Measurements from ENCODE around the gene CERK. TPM values are rescaled to one million over a fixed set of nuclear protein-coding genes. Genes with fewer than 3 reads are reported as not detected.

CERK gene
- total RNA-seq, 1 experiment from 2014 or later: 87.7 TPM

DNA sequence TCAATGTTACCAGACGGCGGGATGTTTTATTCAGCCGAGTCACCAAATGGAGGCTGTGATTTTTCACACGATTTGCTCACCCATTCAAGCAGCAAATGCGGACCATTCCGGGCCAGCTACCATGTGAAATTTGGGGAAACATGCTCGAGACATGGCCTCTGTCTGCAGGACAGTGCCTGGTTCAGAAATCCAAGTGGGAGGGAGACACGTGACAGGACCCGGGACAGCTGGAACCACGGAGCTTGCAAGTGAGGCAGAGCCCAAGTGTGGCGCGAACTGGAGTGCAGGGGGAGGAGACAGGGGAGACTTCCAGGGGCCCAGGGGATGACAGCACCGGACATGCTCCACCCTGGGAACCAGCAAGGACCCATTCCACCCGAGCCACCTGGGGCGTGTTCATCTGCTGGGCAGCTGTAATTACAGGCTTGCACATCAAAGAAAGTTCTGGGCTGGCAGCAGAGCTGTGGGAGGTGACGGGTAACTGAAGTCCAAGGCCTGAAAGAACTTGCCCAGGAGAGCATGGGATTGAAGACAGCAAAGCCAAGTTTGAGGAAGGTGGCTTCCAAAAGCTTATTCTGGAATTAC, 16.5 kb downstream of the CERK start:
- DNase-seq: no peak
- H3K4me1 ChIP-seq: no peaks in the 10 kb centered on the region
- H3K36me3 ChIP-seq: peaks cover 51% of the 10 kb centered on the region
- H3K27me3 ChIP-seq: no peaks in the 10 kb centered on the region
- no peak overlapping the region for H3K27ac ChIP-seq
- H3K4me3 ChIP-seq: no peak overlapping the region
- no peaks in the 10 kb centered on the region for H3K9me3 ChIP-seq (replicated peaks)

DNA sequence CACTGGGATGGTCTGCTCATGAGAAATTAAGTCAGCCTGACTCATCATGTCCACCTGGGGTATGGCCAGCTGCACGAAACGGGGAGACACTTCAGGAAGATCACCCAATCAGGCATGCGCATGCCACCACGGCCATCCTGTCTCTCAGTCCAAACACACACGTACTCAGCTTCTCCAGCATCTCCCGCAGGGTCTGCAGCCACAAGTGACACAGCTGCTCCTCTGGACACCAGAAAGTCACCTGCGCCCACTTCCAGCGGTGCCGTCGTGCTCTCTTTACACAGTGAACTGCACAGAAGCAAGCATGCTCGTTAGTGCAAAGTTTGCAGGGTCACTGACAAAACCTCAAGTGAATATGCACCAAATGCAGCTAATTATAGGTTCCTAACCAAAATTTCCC, 18.1 kb downstream of the CERK start:
- DNase-seq: no peak
- no peak overlapping the region for H3K4me3 ChIP-seq
- H3K36me3 ChIP-seq: peaks cover 47% of the 10 kb centered on the region
- no peak overlapping the region for H3K27ac ChIP-seq
- H3K27me3 ChIP-seq: no peaks in the 10 kb centered on the region
- H3K4me1 ChIP-seq: no peaks in the 10 kb centered on the region
- no peaks in the 10 kb centered on the region for H3K9me3 ChIP-seq (replicated peaks)

DNA sequence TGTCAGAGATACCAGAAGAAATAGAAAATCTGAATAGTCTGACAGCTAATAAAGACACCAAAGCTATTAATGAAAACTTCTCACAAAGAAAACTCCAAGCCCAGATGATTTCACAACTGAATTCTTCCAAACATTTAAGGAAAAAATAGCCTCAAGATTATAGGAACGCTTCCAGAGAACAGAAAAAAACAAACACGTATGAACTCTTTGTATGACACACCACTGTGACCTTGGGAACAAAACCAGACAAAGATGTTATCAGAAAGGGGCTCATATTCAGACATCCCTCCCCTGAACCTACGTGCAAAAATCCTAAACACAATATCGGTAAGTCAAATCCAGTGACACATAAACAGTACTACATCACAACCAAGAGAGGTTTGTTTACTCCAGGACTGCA, 23.5 kb downstream of the CERK start:
- peaks cover 74% of the 10 kb centered on the region for H3K36me3 ChIP-seq

DNA sequence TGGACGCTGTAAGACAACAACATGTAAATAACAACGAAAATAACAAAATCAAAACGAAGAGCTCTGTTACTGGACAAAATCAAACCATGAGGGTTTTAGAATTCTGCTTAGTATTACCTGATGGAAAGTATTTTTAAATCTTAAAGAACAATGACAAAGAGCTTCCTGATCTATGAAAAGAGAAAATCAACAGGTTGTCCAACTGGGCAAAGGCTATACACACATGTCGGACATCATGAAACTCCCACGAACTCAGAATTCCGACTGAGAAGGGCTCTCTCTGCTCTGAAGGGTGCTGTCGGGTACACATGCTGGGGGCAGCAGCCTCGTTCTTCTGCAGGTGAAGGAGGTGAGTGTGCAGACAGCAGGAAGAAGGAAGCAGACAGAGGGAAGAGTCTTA, 25.8 kb downstream of the CERK start:
- DNase-seq: no peak
- H3K4me3 ChIP-seq: no peak overlapping the region
- no peak overlapping the region for H3K27ac ChIP-seq
- H3K27me3 ChIP-seq: no peaks in the 10 kb centered on the region
- no peaks in the 10 kb centered on the region for H3K9me3 ChIP-seq (replicated peaks)
- H3K4me1 ChIP-seq: no peaks in the 10 kb centered on the region
- H3K36me3 ChIP-seq: peaks cover 79% of the 10 kb centered on the region

More for the DNA sequence above, 23.5 kb downstream of the CERK start:
- Histone ChIP-seq H3K4me3 (no peak overlapping the region), H3K9me3 (replicated peaks) (no peaks in the 10 kb centered on the region), H3K4me1 (no peaks in the 10 kb centered on the region), H3K27ac (no peak overlapping the region), H3K27me3 (no peaks in the 10 kb centered on the region)
- DNase-seq: no peak

DNA sequence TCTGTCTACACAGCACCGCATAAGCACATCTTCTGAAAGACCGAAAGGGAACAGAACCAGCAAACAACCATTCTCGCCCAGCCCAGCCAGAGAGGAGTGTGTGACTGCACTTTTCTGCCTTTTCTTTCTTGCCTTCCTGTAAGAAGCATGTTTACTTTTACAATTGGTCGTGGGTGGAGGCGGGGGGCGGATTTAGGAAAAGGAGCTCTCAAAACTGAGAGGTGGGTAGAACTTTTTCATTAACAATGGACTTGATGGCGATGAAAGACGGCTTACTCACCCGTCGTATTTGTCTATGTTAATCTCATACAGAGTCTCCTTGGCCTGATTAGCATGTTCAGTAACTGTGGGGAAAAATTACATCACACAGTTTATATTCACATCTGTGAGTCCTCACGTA, 27.2 kb downstream of the CERK start:
- Histone ChIP-seq H3K9me3 (replicated peaks) (no peaks in the 10 kb centered on the region), H3K4me1 (no peaks in the 10 kb centered on the region), H3K4me3 (no peak overlapping the region), H3K27ac (no peak overlapping the region; the same call in 1 of the 2 replicates), H3K36me3 (peaks cover 85% of the 10 kb centered on the region), H3K27me3 (no peaks in the 10 kb centered on the region)
- DNase-seq: no peak

DNA sequence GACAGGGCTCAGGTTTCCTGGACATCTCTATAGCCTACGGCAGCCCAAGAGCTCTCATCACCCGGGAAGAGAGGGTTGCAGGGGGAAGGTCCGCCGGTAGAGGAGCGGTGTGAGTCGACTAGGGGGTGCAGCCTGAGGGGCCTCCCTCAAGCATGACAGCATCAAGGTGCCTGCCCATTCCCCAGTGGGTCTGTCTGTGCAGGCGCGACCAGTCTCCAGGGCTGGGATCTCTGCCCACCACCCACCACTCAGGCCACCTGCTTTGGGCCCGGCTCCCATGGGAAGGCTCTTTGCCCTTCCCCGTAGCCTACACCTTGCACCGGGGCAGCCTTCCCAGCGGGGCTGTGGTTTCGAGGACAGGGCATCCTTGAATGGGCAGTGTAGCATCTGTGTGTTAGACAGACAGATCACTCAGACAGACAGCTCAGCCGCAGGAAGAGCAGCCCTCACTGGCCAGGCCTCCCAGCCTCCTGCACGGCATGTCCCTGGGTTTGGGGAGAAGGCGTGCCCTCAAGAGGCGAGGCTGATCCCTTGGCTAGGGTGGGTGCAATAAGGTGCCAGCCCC, 29.2 kb downstream of the CERK start:
- H3K27me3 ChIP-seq: no peaks in the 10 kb centered on the region
- peaks cover 76% of the 10 kb centered on the region for H3K36me3 ChIP-seq
- H3K4me3 ChIP-seq: no peak overlapping the region
- DNase-seq: no peak
- H3K9me3 ChIP-seq (replicated peaks): no peaks in the 10 kb centered on the region
- H3K27ac ChIP-seq: no peak overlapping the region
- H3K4me1 ChIP-seq: no peaks in the 10 kb centered on the region

DNA sequence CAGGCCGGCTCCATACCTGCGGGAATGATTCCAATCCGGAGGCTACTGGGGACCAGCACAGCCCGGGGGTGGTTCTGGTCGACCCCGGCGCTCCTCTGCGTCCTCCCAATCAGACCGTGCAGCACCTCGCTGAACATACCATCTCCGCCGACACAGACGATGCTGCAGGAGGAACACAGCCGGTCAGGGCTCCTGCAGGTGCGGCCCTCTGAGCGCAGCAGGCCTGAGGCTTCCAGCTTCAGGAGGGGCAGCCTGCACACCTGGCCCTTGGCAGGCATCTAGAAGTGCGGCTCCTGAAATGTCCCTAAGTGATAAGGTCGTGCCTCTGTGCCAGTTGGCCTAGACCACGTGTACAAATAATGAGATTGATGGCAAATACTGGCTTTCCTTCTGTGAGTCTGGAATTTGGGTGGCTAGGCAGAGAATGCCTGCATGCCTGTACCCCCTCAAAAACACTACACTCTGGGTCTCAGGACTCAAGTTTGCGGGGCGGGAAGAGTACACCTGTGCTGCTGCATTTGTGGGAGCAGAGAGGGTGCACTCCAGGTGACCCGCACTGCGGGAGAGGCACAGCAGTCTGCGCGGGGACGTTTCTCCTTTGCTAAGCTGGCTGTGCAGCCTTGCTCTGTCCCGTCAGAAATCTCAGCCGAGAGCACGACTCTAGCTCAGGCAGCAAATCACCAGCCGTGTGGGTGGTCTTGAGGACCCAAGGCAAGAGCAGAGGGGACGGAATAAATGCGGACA, 30.1 kb downstream of the CERK start:
- Histone ChIP-seq H3K4me3 (no peak overlapping the region), H3K36me3 (peaks cover 77% of the 10 kb centered on the region), H3K4me1 (no peaks in the 10 kb centered on the region; the same call in 1 of the 2 replicates), H3K27ac (no peak overlapping the region), H3K27me3 (no peaks in the 10 kb centered on the region), H3K9me3 (replicated peaks) (no peaks in the 10 kb centered on the region)
- DNase-seq: no peak

DNA sequence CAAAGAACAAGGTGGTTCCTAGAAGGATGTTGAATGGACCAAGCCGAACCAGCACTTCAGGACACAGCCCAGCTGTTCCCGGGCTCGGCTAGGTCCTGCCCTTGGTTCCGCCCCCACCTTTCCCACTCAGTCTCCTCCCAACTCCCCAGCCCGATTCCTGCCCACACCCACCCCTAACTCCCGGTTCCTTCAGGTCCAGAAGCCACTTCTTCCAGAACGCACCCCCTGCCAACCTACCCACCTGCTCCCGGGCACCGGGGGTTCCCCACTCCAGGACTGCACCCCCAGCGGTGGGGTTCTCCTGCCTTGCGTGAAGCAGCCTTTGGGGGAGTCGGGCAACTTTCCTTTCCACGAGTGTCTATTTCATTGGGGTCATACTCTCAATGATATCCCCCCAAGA, 30.7 kb downstream of the CERK start:
- Histone ChIP-seq H3K4me3 (no peak overlapping the region), H3K36me3 (peaks cover 73% of the 10 kb centered on the region), H3K9me3 (replicated peaks) (no peaks in the 10 kb centered on the region), H3K4me1 (peaks cover 4% of the 10 kb centered on the region; the same call in 1 of the 2 replicates), H3K27ac (no peak overlapping the region), H3K27me3 (no peaks in the 10 kb centered on the region)
- DNase-seq: no peak

DNA sequence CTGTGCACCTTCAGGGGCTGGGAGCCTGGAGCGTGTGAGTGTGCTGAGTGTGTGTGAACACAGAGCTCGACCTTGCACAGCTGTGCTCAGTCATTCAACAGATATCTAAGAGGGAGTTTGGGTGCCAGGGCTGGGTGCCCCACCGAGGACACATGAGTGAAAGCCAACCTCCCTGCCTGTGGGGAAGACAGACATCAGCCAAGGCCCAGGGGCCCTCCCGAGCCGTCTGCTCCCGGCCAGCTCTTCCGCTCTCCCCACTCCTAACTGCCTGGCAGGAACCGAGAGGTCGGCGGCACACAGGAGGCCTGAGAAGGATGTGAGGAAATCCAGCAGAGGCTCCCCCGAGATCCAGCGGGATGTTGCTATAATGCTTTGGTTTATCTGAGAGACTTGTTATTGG, 32.0 kb downstream of the CERK start:
- no peak overlapping the region for H3K4me3 ChIP-seq
- H3K27ac ChIP-seq: no peak overlapping the region
- H3K36me3 ChIP-seq: peaks cover 69% of the 10 kb centered on the region
- DNase-seq: no peak
- no peaks in the 10 kb centered on the region for H3K9me3 ChIP-seq (replicated peaks)
- H3K4me1 ChIP-seq: peaks cover 4% of the 10 kb centered on the region; the same call in 1 of the 2 replicates
- H3K27me3 ChIP-seq: no peaks in the 10 kb centered on the region

DNA sequence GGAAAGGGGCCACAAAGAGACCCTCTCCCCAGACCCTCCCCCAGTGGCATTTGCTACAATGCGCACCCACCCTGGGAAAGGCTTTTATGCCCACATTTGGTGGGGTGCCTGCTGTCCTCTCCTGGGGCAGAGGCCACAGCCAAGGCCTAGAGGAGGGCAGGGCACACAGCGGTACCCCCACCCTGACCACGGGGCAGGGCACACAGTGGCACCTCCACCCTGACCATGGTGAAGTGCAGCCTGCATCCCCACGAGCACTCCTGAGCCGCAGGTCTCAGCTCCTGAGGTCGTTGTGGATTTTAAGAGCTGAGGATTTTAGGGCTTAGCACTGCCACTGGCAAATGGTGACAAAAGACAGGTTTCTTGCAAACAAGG, 34.1 kb downstream of the CERK start:
- Histone ChIP-seq H3K4me3 (no peak overlapping the region), H3K27ac (no peak overlapping the region), H3K36me3 (peaks cover 63% of the 10 kb centered on the region), H3K27me3 (no peaks in the 10 kb centered on the region), H3K4me1 (peaks cover 4% of the 10 kb centered on the region; the same call in 1 of the 2 replicates), H3K9me3 (replicated peaks) (no peaks in the 10 kb centered on the region)
- no peak for DNase-seq

DNA sequence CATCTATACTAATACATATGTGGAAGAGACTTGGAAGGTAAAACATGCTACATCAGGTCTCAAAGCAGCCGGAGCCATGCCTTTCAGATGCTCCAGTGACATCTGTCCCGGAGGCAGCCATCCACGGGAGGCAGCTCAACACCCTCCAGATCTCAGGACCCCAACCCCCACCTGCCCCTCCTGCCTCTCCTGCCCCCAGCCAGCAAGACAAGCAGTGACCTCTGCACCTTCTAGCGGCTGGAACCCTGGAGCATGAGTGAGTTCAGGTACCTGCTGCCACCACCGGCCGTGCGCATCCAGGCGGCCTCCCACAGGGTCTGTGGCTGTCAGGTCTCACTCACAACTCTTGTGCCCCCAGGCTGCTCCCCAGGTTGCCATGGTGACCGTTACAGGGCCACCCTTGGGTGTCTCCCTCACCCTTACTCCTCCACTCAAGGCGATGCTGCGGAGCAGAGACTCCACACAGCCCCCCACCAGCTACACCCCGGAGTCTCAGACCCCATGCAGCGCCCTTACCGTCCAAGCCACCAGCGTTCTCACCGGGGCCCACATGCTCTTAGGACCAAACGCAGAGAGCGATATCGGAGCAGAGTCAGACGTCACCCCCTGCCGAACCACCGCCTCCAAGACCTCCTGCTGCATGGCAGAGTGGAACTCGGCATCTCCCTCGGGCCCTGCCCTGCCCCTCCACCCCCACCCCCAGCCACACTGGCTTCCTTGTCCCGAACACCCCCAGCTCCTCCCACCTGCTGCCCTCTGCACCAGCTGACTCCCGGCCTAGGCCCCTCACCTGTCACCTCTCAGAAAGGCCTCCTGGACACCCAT, 34.7 kb downstream of the CERK start:
- H3K27ac ChIP-seq: no peak overlapping the region
- DNase-seq: no peak
- H3K36me3 ChIP-seq: peaks cover 66% of the 10 kb centered on the region
- no peak overlapping the region for H3K4me3 ChIP-seq
- H3K27me3 ChIP-seq: no peaks in the 10 kb centered on the region
- H3K9me3 ChIP-seq (replicated peaks): no peaks in the 10 kb centered on the region
- peaks cover 4% of the 10 kb centered on the region; the same call in 1 of the 2 replicates for H3K4me1 ChIP-seq

DNA sequence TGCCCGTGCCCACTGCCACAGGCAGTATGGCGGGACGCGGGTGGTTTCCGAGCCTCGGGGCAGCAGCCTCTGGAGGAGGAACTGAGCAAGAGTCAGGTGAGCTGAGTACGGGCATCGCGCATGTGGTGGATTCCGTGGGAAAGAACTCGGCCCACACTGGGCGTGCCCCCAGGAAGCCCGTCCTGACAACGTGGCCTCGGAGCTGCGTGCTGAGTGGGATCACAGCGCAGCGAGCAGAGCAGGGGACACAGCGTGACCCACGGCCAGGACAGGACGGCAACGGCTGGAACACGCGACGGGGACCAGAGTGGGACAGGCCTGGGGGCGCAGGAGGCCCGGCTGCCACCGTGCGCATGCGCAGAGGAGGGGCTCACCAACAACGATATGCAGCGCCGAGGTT, 36.8 kb downstream of the CERK start:
- Histone ChIP-seq H3K4me1 (peaks cover 4% of the 10 kb centered on the region; the same call in 1 of the 2 replicates), H3K27me3 (no peaks in the 10 kb centered on the region), H3K4me3 (no peak overlapping the region), H3K36me3 (peaks cover 63% of the 10 kb centered on the region), H3K9me3 (replicated peaks) (no peaks in the 10 kb centered on the region), H3K27ac (no peak overlapping the region)
- DNase-seq: no peak

DNA sequence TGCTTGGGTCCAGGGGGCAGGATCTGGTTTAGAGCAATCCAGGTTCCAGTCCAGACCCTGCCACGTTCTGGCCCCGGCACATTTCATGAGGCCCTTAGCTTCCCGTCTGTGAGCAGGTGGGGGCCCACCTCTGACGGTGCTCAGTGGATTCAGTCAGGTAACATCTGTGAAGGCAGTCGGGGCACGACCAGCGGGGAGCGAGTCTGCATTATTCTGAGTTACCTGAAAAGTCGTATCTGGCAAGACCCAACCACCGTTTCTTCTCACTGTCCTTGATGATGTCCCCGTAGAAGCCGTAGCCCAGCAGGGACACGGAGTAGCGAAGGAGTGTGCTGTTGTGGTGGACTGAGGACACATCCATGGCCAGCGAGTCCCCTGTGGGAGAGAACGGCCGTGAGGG, 39.0 kb downstream of the CERK start:
- no peak for DNase-seq
- H3K27ac ChIP-seq: no peak overlapping the region
- H3K9me3 ChIP-seq (replicated peaks): no peaks in the 10 kb centered on the region
- no peaks in the 10 kb centered on the region for H3K27me3 ChIP-seq
- H3K36me3 ChIP-seq: peaks cover 60% of the 10 kb centered on the region
- peaks cover 4% of the 10 kb centered on the region; the same call in 1 of the 2 replicates for H3K4me1 ChIP-seq
- H3K4me3 ChIP-seq: no peak overlapping the region

DNA sequence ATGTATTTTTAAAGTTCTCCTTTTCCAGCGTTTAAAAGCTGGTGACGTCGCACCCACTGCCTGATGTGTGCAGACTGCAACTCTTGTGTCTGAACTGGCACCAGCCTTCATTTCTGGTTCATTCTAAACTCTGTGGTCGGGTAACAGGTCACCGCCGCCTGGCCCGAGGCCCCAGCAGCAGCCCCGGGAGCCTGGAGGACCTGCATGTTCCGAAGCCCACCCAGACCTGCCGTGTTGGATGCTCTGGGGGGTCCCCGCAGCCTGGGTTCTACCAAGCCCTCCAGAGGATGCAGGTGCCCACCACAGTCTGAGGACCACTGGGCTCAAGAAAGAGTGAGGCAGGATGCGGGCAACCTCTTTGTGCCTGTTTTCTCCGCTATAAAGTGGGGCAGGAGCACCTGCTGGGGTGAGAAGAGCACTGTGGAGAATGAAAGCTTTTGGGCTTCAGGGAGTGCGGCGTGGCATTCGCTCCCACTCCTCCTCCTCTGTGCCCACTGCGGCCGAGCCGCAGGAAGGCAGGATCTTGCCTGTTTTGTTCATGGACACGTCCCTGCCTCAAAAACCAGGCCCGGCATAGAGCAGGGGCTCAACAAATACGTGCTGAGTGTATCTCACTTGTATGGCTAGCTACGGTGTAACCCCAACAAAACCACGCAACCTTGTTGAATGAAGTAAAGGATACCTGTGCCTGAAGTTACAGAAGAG, 40.1 kb downstream of the CERK start:
- Histone ChIP-seq H3K4me1 (peaks cover 4% of the 10 kb centered on the region; the same call in 1 of the 2 replicates), H3K27me3 (no peaks in the 10 kb centered on the region), H3K9me3 (replicated peaks) (no peaks in the 10 kb centered on the region), H3K27ac (no peak overlapping the region), H3K4me3 (no peak overlapping the region), H3K36me3 (peaks cover 64% of the 10 kb centered on the region)
- no peak for DNase-seq
